Keratinocyte (primary cell): ENCODE results near the gene TBC1D25. TPM values are rescaled to one million over a fixed set of nuclear protein-coding genes. Genes with fewer than 3 reads are reported as not detected.

Experiments used
- DNase-seq: peaks from one replicate; pipeline ENCODE4 v3.0.0-alpha.2; 2011; ENCODE audit warnings: low read depth, missing footprints, low spot score
- FAIRE-seq: peaks from 2 replicates; lab custom pipeline; 2011; peaks lifted over from hg19 to GRCh38; lab: Jason Lieb, UNC
- H2AFZ ChIP-seq: 2 replicates; pipeline ENCODE4 v1.6.0; 2012; ENCODE audit warnings: low read length, control low read depth, inconsistent platforms; ENCODE audit not compliant: control insufficient read depth
- H3K27ac ChIP-seq: 2 replicates; pipeline ENCODE4 v1.5.1; 2011; ENCODE audit warnings: low read length; ENCODE audit not compliant: control insufficient read depth, insufficient read depth
- H3K27me3 ChIP-seq: 3 replicates; pipeline ENCODE4 v1.6.0; 2011; ENCODE audit warnings: low read length; ENCODE audit not compliant: control insufficient read depth, insufficient read depth; ENCODE audit errors: extremely low read depth
- H3K36me3 ChIP-seq, 2 experiments: 2 replicates in 1 of 2; 3 replicates in 1 of 2; pipeline ENCODE4 v1.5.1; 2011; ENCODE audit warnings: low read length in 2 of 2, mild to moderate bottlenecking in 1 of 2; ENCODE audit not compliant: control insufficient read depth in 2 of 2, insufficient read depth in 2 of 2; ENCODE audit errors: extremely low read depth in 1 of 2
- H3K4me1 ChIP-seq: 3 replicates; pipeline ENCODE4 v1.5.1; 2011; ENCODE audit warnings: low read length; ENCODE audit not compliant: control insufficient read depth, insufficient read depth; ENCODE audit errors: extremely low read depth
- H3K4me2 ChIP-seq: 3 replicates; pipeline ENCODE4 v1.6.0; 2011; ENCODE audit warnings: low read depth, low read length; ENCODE audit not compliant: control insufficient read depth, insufficient read depth; ENCODE audit errors: extremely low read depth
- H3K4me3 ChIP-seq, 3 experiments: fragments of 200-600 bp in 1 of 3; sonication (generic) in 1 of 3; 2 replicates in 2 of 3; 3 replicates in 1 of 3; pipeline ENCODE4 v1.5.1; 2011 to 2016; ENCODE audit warnings: low read length in 3 of 3, mild to moderate bottlenecking in 3 of 3, control low read depth in 2 of 3, inconsistent platforms in 1 of 3, low read depth in 1 of 3, mixed read lengths in 1 of 3, mixed run types in 1 of 3, moderate library complexity in 1 of 3; ENCODE audit not compliant: control insufficient read depth in 2 of 3, insufficient read depth in 2 of 3; ENCODE audit errors: extremely low read depth in 1 of 3
- H3K79me2 ChIP-seq: 2 replicates; pipeline ENCODE4 v1.6.0; 2012; ENCODE audit warnings: low read length; ENCODE audit not compliant: control insufficient read depth, insufficient read depth
- H3K9ac ChIP-seq: 3 replicates; pipeline ENCODE4 v1.6.0; 2011; ENCODE audit warnings: low read length; ENCODE audit not compliant: control insufficient read depth, insufficient read depth; ENCODE audit errors: extremely low read depth
- H3K9me1 ChIP-seq: 3 replicates; pipeline ENCODE4 v1.6.0; 2011; ENCODE audit warnings: low read length; ENCODE audit not compliant: control insufficient read depth, insufficient read depth; ENCODE audit errors: extremely low read depth
- H3K9me3 ChIP-seq: 2 replicates; pipeline ENCODE4 v1.5.1; 2012; ENCODE audit warnings: low read depth, low read length; ENCODE audit not compliant: control insufficient read depth
- H4K20me1 ChIP-seq: 3 replicates; pipeline ENCODE4 v1.6.0; 2011; ENCODE audit warnings: low read length; ENCODE audit not compliant: control insufficient read depth, insufficient read depth; ENCODE audit errors: extremely low read depth
- CTCF ChIP-seq, 3 experiments: IDR thresholded peaks in 1 of 3; conservative IDR thresholded peaks in 1 of 3; optimal IDR thresholded peaks in 1 of 3; 2 replicates in 2 of 3; 3 replicates in 1 of 3; pipeline versions ENCODE3 to v1.5.1; 2011; ENCODE audit warnings: low read length in 3 of 3, mild to moderate bottlenecking in 3 of 3, moderate library complexity in 2 of 3, control low read depth in 1 of 3, inconsistent platforms in 1 of 3; ENCODE audit not compliant: insufficient read depth in 2 of 3; ENCODE audit errors: extremely low read depth in 1 of 3
- EZH2 ChIP-seq: IDR thresholded peaks from one replicate; pipeline ENCODE4 v1.6.1; 2012; ENCODE audit warnings: inconsistent platforms, mild to moderate bottlenecking, low read length, moderate library complexity
- dilution Hi-C: fragments of 300-500 bp; cut with MboI; formaldehyde crosslinking; loops from one replicate; pipeline ENCODE4 v1.7.0; 2020; ENCODE audit warnings: low sequenced_read_pairs; ENCODE audit not compliant: extremely low pct_ligation_motif_present
- polyA plus RNA-seq, 5 experiments: library from polyadenylated mRNA; depleted of rRNA in 3 of 5; stranded (reverse) in 3 of 5; stranded (forward) in 1 of 5; unstranded in 1 of 5; fragments of >200 nt; gene quantifications; 1 replicate in 1 of 5; 2 replicates in 3 of 5; 3 replicates in 1 of 5; pipeline versions ENCODE4 v1.2.1 to v1.2.3, GENCODE V29; 2011 to 2012; ENCODE audit warnings: missing spikeins in 2 of 5, low read depth in 1 of 5, low replicate concordance in 1 of 5

TBC1D25 gene
- polyA plus RNA-seq, 1 donor (not counting 4 experiments of a cell fraction or from before 2014, with no cell fraction given) = 9.2 TPM

- Histone ChIP-seq H3K36me3 (peaks cover 17 to 18% of the 10 kb centered on the region in 2 experiments), H3K79me2 (no peaks in the 10 kb centered on the region), H3K27me3 (no peaks in the 10 kb centered on the region), H2AFZ (no peak overlapping the region), H3K4me1 (no peaks in the 10 kb centered on the region), H3K9ac (no peak overlapping the region), H3K4me2 (no peak overlapping the region), H4K20me1 (no peaks in the 10 kb centered on the region), H3K4me3 (no peak overlapping the region), H3K9me1 (no peaks in the 10 kb centered on the region), H3K27ac (no peak overlapping the region), H3K9me3 (no peaks in the 10 kb centered on the region)
- dilution Hi-C loops = no loop called here
- DNase-seq (no peak), FAIRE-seq (no peak)
- TF ChIP-seq EZH2 = no peak
- TF ChIP-seq CTCF (optimal IDR thresholded peaks at IDR 0.05 in 1 of 3, IDR thresholded peaks at IDR 0.05 in 1 of 3, conservative IDR thresholded peaks at IDR 0.05 in 1 of 3; ENCODE audit: extremely low read depth in 1 of 3, insufficient read depth in 2 of 3, low read length in 3 of 3) = no peak
Measured at GRCh38 chrX:48604701-48605100, 65.2 kb downstream of the TBC1D25 start.

DNA sequence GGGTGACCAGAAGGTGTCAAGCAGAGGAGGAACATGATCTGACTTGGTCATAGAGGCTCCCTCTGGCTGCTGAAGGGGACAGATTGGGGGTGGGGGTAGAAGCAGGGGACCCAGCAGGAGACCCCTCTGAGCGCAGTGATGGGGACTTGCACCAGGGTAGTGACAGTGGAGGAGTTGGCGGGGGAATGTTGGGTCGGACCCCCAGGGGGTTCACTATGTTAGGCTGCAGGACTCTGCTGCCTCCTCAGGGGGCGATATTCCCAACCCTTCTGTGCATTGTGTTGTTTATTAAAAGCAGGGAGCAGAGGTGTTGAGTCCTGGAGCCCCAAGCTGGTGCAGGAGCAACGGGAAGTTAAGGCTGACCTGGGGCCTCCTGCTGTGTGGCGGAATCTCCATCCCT lies 66.6 kb downstream of the TBC1D25 start:
- DNase-seq = no peak
- FAIRE-seq = no peak
- dilution Hi-C loops = no loop called here

More for the DNA sequence above, 66.6 kb downstream of the TBC1D25 start:
- Histone ChIP-seq H3K79me2 (no peaks in the 10 kb centered on the region), H3K27me3 (no peaks in the 10 kb centered on the region), H3K36me3 (peaks cover 13% of the 10 kb centered on the region in 2 experiments), H3K9me1 (no peaks in the 10 kb centered on the region), H3K27ac (no peak overlapping the region), H3K4me3 (no peak overlapping the region), H2AFZ (no peak overlapping the region), H4K20me1 (no peaks in the 10 kb centered on the region), H3K9ac (no peak overlapping the region), H3K4me1 (no peaks in the 10 kb centered on the region), H3K9me3 (no peaks in the 10 kb centered on the region), H3K4me2 (no peak overlapping the region)
- TF ChIP-seq EZH2 (no peak), CTCF (optimal IDR thresholded peaks at IDR 0.05 in 1 of 3, IDR thresholded peaks at IDR 0.05 in 1 of 3, conservative IDR thresholded peaks at IDR 0.05 in 1 of 3; ENCODE audit: extremely low read depth in 1 of 3, insufficient read depth in 2 of 3, low read length in 3 of 3) (peak in 2 of 3 experiments; percentile 12)
